C1 segment of cervical spinal cord (tissue), 14 donors: ENCODE measurements around the gene PPP2R1B.
A peak's percentile ranks its signal among the peaks of the same experiment; 100 is the strongest.

ENCODE experiments used
- DNase-seq, 14 donors: peaks; one replicate each; lab custom pipeline; 2025; lab: John Stamatoyannopoulos, UW

Gene PPP2R1B

DNA sequence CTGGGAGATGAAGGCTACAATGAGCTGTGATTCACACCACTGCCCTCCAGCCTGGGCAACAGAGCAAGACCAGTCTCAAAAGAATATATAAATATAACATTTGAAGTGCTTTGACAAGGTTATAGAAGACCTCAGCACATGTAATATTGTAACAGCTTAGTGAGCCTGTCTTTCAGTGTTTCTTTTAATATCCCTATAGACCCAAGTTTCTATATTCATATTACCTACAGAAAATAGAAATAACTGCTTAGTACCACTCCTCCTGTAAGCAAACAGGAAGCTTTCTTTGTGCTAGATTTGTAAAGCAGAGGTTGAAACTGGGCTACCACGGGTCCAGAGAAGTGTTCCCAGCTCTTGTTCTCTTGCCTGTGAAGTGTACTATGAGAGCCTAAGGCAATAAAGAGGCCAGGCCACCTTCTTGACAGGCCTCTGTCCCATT lies 68.2 kb downstream of the PPP2R1B start:
- DNase-seq, result no peak

DNA sequence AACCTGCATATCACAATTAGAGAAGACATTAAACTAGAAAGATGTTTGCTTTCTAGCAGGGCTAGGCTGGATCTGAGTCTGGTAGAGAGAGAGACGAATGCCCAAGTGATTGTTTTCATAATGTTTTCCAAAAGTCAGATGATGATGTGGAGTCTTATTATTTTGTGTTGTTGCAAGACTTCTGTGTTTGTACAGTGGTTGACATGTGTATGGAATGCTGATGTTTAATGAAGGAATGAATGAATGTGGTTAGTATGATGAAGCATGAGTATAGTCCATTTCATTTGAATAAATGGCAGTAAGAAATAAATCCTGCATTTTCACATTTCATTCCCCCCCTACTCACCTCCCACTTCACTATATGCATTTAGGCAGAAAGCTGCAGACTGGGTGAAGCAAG lies 69.6 kb downstream of the PPP2R1B start:
- DNase-seq, result no peak

DNA sequence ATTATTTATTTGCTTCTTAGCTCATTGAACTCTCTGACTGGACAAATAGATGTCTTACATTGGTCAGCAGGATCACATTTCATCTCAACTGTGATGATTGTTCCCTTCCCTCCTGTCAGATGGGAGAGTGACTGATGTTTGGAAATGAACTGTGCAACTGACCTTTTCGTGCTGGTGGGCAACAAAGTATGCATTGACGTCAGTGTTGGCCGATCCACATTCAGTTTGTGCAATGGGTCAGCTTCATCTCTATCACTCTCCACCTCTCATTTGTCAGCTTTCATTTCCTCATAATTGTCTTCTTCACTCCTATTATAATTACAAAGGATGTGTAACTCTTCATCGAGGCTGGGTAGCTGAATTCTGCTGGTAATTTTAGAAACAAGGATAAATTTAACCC lies 71.3 kb downstream of the PPP2R1B start:
- DNase-seq, result peak in 1 of 14 donors; percentile 7

DNA sequence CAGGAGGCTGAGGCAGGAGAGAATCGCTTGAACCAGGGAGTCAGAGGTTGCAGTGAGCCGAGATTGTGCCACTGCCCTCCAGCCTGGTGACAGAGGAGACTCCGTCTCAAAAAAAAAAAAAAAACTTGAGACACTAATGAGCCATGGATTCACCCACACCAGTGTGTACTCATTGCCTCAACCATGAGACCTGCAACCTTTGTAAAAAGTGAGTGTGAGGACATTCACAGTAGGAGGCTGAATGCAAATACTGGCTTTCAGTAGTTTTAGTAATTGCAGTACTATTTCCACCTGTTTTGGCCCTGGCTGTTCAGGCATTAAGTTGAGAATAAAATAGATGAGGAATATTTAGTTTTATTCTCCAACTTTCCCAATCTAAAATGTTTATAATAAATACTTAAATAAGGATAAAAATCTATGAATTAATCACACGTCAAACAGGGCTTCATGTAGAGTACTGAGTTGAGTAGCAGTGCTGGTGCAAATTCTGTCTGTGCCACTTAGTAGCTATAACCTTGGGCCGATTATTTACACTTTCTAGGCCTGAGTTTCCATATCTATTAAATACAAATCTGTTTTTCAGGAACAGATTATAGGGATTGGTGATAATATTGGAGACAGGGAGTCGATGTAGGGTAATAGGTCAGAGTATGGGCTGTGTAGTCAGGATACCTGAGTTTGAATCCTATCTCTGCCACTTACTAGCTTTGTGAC lies 72.8 kb downstream of the PPP2R1B start:
- DNase-seq, result no peak

DNA sequence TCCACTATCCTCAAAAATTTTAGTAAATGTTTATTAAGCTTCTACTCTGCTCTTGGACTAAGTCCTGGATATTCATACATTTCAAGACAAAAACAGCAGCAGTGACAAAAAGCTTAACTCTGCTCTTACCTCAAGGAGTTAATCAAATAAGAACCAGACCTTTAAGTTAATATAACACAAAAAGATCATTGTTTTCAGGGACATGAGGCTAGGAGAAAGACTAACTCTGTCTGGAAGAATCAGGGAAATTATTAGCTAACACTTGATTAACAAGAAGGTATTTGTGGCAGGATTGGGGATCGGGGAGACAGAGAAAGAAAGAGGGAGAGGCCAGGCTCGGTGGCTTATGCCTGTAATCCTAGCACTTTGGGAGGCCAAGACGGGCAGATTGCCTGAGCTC lies 74.4 kb downstream of the PPP2R1B start:
- no peak for DNase-seq

DNA sequence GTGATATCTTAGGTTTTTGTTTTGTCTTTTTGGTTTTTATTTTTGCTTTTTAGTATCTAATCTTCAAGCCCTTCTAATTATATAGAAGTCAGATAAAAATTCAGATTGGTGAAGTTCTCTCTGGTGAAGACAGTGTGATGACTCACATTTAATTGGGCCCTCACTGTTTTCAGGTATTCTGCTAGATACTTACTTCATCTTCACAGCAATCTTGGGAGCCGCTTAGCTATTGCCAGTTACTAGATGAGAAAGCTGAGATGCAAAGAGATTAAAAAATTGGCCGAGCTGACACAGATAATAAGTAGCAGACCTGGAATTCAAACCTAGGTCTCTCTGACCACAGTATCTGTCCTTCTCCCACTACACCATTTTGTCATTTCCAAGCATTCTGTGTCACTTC lies 75.0 kb downstream of the PPP2R1B start:
- DNase-seq, result no peak

DNA sequence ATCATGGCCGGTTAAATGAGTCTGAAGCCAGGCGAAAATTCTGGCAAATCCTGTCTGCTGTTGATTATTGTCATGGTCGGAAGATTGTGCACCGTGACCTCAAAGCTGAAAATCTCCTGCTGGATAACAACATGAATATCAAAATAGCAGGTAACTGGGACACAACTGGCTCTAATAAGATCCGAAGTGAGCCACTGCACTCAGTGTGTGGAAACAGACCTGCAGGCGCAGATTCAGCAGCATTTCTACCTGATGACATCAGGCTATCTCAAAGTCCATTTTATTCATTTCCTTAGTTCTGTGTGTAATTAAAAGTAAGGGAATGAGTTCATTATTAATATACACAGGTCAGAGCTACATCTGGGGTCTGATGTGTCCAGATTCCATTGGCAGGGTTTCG lies 78.2 kb downstream of the PPP2R1B start:
- DNase-seq, result no peak

DNA sequence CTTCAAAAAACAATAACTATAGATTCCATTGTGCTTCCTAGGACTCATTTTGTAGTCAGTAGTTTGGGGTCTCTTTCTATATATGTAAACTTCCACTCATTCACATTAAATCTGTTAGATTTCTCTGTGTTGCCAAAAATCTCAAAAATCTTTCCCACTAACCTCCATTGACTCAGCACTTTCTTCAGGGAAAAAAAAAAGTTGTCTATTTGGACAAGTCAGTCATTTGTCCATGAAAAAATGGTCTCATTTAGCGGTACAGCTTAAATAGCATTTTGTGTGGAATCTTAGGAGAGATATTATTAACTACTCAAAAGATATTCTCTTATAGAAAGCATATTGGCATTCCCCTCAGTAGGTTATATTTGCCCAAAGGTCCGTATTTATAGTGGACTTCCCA lies 81.9 kb downstream of the PPP2R1B start:
- DNase-seq, result no peak

DNA sequence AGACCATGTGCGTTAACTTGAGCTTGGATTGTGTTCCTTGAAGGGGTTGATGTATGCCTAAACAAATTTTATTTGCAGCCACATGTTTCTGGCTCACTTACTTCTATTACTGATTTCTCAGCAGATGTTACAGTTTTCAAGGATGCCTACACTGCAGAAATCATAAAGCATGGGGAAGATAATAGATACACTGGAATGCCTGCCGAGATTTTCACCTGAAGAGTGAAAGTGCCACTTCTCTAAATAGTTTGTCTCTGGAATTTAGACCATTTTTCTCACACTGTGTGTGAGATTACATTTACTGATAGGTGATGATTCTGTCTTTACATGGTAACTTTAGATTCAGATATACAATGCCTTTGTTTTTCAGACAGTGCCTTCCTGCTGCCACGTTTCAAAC lies 82.4 kb downstream of the PPP2R1B start:
- no peak for DNase-seq

DNA sequence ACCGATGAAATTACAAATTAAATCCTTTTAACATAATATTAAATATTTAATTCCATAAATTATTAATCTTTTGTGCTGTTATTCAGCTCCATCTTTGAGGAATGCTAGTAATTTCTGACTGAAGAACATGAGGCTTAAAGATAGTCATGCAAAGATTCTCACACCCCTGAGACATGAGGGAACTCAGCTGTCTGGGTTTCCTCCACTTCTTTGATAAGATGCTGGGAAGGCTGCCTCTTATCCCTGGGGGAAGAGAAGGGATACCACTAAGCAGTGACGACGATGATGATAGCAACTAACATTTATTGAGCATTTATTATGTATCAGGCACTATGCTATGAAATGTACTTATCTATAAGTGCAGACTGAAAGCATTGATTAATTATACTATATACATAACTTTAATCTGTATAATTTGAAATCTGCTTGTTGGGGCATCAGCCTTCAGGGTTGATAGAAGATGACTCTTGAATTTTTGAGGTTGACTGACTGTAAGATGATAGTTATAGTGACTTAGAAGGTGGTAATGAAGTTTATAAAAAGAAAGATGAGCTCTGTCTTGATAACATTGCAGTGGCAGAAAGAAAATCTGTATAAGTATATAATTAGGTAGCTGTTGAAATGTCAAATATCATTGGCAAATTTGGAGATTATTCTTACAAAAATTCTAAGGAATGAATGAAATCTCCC lies 85.6 kb downstream of the PPP2R1B start:
- DNase-seq, result no peak
